Psoas muscle (tissue), 8 donors: ENCODE data around the gene GRID2IP. TPM values are rescaled to one million over a fixed set of nuclear protein-coding genes. Genes with fewer than 3 reads are reported as not detected.

Experiments
- ATAC-seq, 4 donors: fragments of 200-7000 bp; cut with Tn5 transposase; one replicate each; pipeline ENCODE4 v1.9.1; 2020; ENCODE audit warnings: moderate library complexity in 3 of 4, mild to moderate bottlenecking in 2 of 4
- DNase-seq, 2 donors: peaks; one replicate each; pipeline ENCODE4 v3.0.0-alpha.2; 2020
- H3K27ac ChIP-seq: fragments of 200-600 bp; one replicate; pipeline ENCODE4 v1.8.0; 2022
- H3K27me3 ChIP-seq, 3 donors: fragments of 200-600 bp in 1 of 3; one replicate each; pipeline versions ENCODE4 v1.6.1 to v1.8.0; 2013 to 2022; ENCODE audit warnings: low read length in 2 of 3, mild to moderate bottlenecking in 2 of 3, moderate library complexity in 1 of 3; ENCODE audit not compliant: insufficient read depth in 3 of 3
- H3K36me3 ChIP-seq, 2 donors: fragments of 200-600 bp in 1 of 2; one replicate each; pipeline versions ENCODE4 v1.6.1 to v1.8.0; 2013 to 2022; ENCODE audit warnings: low read depth in 1 of 2, mild to moderate bottlenecking in 1 of 2, moderate library complexity in 1 of 2; ENCODE audit not compliant: insufficient read depth in 1 of 2
- H3K4me1 ChIP-seq: fragments of 200-600 bp; one replicate; pipeline ENCODE4 v1.8.0; 2022
- H3K4me3 ChIP-seq: fragments of 200-600 bp; one replicate; pipeline ENCODE4 v1.8.0; 2022; ENCODE audit warnings: mild to moderate bottlenecking
- H3K9me3 ChIP-seq: fragments of 200-600 bp; one replicate; pipeline ENCODE4 v1.8.0; 2022
- CTCF ChIP-seq: fragments of 200-600 bp; IDR thresholded peaks from one replicate; pipeline ENCODE4 v1.8.0; 2022; ENCODE audit warnings: antibody characterized with exemption
- WGBS, 3 donors: extraction: QIAGEN DNeasy Blood & Tissue Kit; methylation state at CpG; one replicate each; pipeline versions ENCODE4 v1.1.6 to v1.1.7; 2013; 5-methylcytosine and 5-hydroxymethylcytosine counted together
- intact Hi-C, 2 donors: fragments of 100-400 bp; cut with DNase I; formaldehyde crosslinking; loops; one replicate each; pipeline versions ENCODE4 v1.11.0 to v1.14.2; 2022
- polyA plus RNA-seq, 3 donors: library from polyadenylated mRNA; stranded (reverse); fragments of 200-250 nt; gene quantifications; one replicate each; pipeline ENCODE4 v1.2.3, GENCODE V29; 2013
- total RNA-seq, 4 donors: library from RNA; stranded (reverse); fragmentation: NEBNext Ultra II Directional in 2 of 4; extraction: Animal tissue kit (Norgen Biotek cat#: 25700) in 2 of 4; gene quantifications; one replicate each; pipeline versions ENCODE4 v1.2.1 to v1.2.4, GENCODE V29; 2021 to 2023
- donor health status: healthy with polysubstance abuse.
- donor health status: DM: no; HTN: no; CAD: no; lungs with moderate emphysema.
- donor health status: Bipolar disorder and iron deficiency.
- donor health status: healthy.
- donor health status: DM: yes; HTN: yes; CAD: no.
- donor health status: DM: no; HTN: no; CAD: no.
- donor health status: DM: no; HTN: no; CAD: no.
- donor health status: DM: yes; HTN: yes; CAD: no.

The GRID2IP gene
- total and polyA plus RNA-seq, 7 donors: 0.01 to 0.06 (median 0.03) TPM; not detected in 4

- DNase-seq (no peak), ATAC-seq (no peak)
- H3K9me3 ChIP-seq: no peaks in the 10 kb centered on the region
- intact Hi-C loops: no loop called here
- no peak overlapping the region for H3K4me3 ChIP-seq
- TF ChIP-seq CTCF: no peak
- H3K36me3 ChIP-seq: no peaks in the 10 kb centered on the region
- 77 to 80% (median 77%) methylated on average over 5 to 7 of the region's 7 CpGs for WGBS, 3 donors
- H3K27me3 ChIP-seq: no peaks in the 10 kb centered on the region
- no peaks in the 10 kb centered on the region for H3K4me1 ChIP-seq
- H3K27ac ChIP-seq: no peak overlapping the region
Measured at GRCh38 chr7:6554848-6555247, 3.6 kb upstream of the GRID2IP start.

- Histone ChIP-seq H3K27ac (no peak overlapping the region), H3K4me3 (no peak overlapping the region), H3K9me3 (no peaks in the 10 kb centered on the region), H3K4me1 (no peaks in the 10 kb centered on the region), H3K27me3 (no peaks in the 10 kb centered on the region), H3K36me3 (no peaks in the 10 kb centered on the region)
- WGBS, 3 donors: 57 to 68% (median 59%) methylated on average over 7 of the region's 7 CpGs
- ATAC-seq: no peak
- intact Hi-C loops: no loop called here
- no peak for TF ChIP-seq CTCF
- no peak for DNase-seq
Measured at GRCh38 chr7:6553448-6554044, 2.3 kb upstream of the GRID2IP start.

- no peak for DNase-seq
- Histone ChIP-seq H3K27me3 (no peaks in the 10 kb centered on the region), H3K27ac (no peak overlapping the region), H3K36me3 (no peaks in the 10 kb centered on the region), H3K4me1 (no peaks in the 10 kb centered on the region), H3K9me3 (no peaks in the 10 kb centered on the region), H3K4me3 (no peak overlapping the region)
- no peak for ATAC-seq
- TF ChIP-seq CTCF: no peak
- WGBS, 3 donors: 83 to 100% (median 96%) methylated on average over 1 of the region's 1 CpG
- intact Hi-C loops: no loop called here
Measured at GRCh38 chr7:6547400-6547799, 3.9 kb downstream of the GRID2IP start.

GRCh38 chr7:6546498-6547251, 4.6 kb downstream of the GRID2IP start:
- DNase-seq (no peak), ATAC-seq (no peak)
- H3K27ac ChIP-seq: no peak overlapping the region
- H3K36me3 ChIP-seq: no peaks in the 10 kb centered on the region
- H3K4me1 ChIP-seq: no peaks in the 10 kb centered on the region
- WGBS, 3 donors: 64 to 73% (median 67%) methylated on average over 10 to 11 of the region's 12 CpGs
- H3K9me3 ChIP-seq: no peaks in the 10 kb centered on the region
- intact Hi-C loops: no loop called here
- no peaks in the 10 kb centered on the region for H3K27me3 ChIP-seq
- no peak for TF ChIP-seq CTCF
- H3K4me3 ChIP-seq: no peak overlapping the region
